Retinal pigment epithelial cell (primary cell): ENCODE results near the gene DAB2IP.
"Not testable (repeated sequence)": the region's sequence is repeated elsewhere in the genome, so short reads cannot be mapped to it uniquely, and the experiment has no call there.

Experiments
- DNase-seq: peaks from one replicate; pipeline ENCODE4 v3.0.0-alpha.2; 2010; ENCODE audit warnings: low read depth
- H3K4me3 ChIP-seq: 2 replicates; pipeline ENCODE4 v1.5.1; 2011; ENCODE audit warnings: mild to moderate bottlenecking, low read length, control low read depth, moderate library complexity
- CTCF ChIP-seq: conservative IDR thresholded peaks from 2 replicates; pipeline ENCODE4 v1.5.1; 2011; ENCODE audit warnings: low read depth, low read length, control low read depth, inconsistent platforms

The DAB2IP gene

GRCh38 chr9:121785673-121786542 is 134.5 kb downstream of the DAB2IP start:
- H3K4me3 ChIP-seq = no peak overlapping the region
- DNase-seq = no peak
- TF ChIP-seq CTCF = no peak

- no peak overlapping the region for H3K4me3 ChIP-seq
- no peak for TF ChIP-seq CTCF
- DNase-seq = no peak
These were observed 135.1 kb downstream of the DAB2IP start for GRCh38 chr9:121786543-121786948.

GRCh38 chr9:121786998-121787422 is 135.6 kb downstream of the DAB2IP start:
- no peak overlapping the region for H3K4me3 ChIP-seq
- no peak for DNase-seq
- TF ChIP-seq CTCF = no peak

- DNase-seq = no peak
- no peak overlapping the region for H3K4me3 ChIP-seq
- TF ChIP-seq CTCF = no peak
These were observed 137.4 kb downstream of the DAB2IP start for GRCh38 chr9:121788686-121789366.

- TF ChIP-seq CTCF = no peak
- H3K4me3 ChIP-seq = no peak overlapping the region
- no peak for DNase-seq
These were observed 139.4 kb downstream of the DAB2IP start for GRCh38 chr9:121790841-121791240.

GRCh38 chr9:121792476-121792875 is 141.0 kb downstream of the DAB2IP start:
- not testable (repeated sequence) for DNase-seq

GRCh38 chr9:121794334-121794733 is 142.9 kb downstream of the DAB2IP start:
- DNase-seq, H3K4me3 ChIP-seq: not testable (repeated sequence)

More at GRCh38 chr9:121792476-121792875, 141.0 kb downstream of the DAB2IP start:
- H3K4me3 ChIP-seq = not testable (repeated sequence)

- DNase-seq = no peak
- H3K4me3 ChIP-seq = no peak overlapping the region
- no peak for TF ChIP-seq CTCF
These were observed 145.6 kb downstream of the DAB2IP start for GRCh38 chr9:121797081-121797480.
